Pancreas (tissue), 10 donors: ENCODE results near the gene ADGRV1. TPM values are rescaled to one million over a fixed set of nuclear protein-coding genes. Genes with fewer than 3 reads are reported as not detected.
A peak's percentile ranks its signal among the peaks of the same experiment; 100 is the strongest.

Experiments
- ATAC-seq, 4 donors: fragments of 200-7000 bp; cut with Tn5 transposase; one replicate each; pipeline versions ENCODE4 v1.8.0 to v1.9.1; 2020; ENCODE audit warnings: mild to moderate bottlenecking in 4 of 4, moderate library complexity in 4 of 4
- DNase-seq, 6 donors: peaks; one replicate each; pipeline ENCODE4 v3.0.0-alpha.2; 2020
- FAIRE-seq: peaks from 2 replicates; lab custom pipeline; 2012; peaks lifted over from hg19 to GRCh38; lab: Jason Lieb, UNC
- H3K27ac ChIP-seq, 4 donors: fragments of 200-600 bp; sonication (generic); 1 replicate in 3 of 4; 2 replicates in 1 of 4; pipeline versions ENCODE4 v1.5.0 to v1.8.0; 2020
- H3K27me3 ChIP-seq, 4 donors: fragments of 200-600 bp; one replicate each; pipeline ENCODE4 v1.8.0; 2021
- H3K36me3 ChIP-seq, 3 donors: fragments of 200-600 bp; sonication (generic) in 1 of 3; one replicate each; pipeline versions ENCODE4 v1.5.0 to v1.8.0; 2020 to 2021
- H3K4me1 ChIP-seq, 3 donors: fragments of 200-600 bp; one replicate each; pipeline ENCODE4 v1.8.0; 2021
- H3K4me3 ChIP-seq, 4 donors: fragments of 200-600 bp; sonication (generic) in 2 of 4; one replicate each; pipeline versions ENCODE4 v1.5.0 to v1.8.0; 2020 to 2021
- H3K9me3 ChIP-seq, 4 donors: fragments of 200-600 bp; one replicate each; pipeline ENCODE4 v1.8.0; 2021
- CTCF ChIP-seq, 4 donors: fragments of 200-600 bp; sonication (generic) in 3 of 4; IDR thresholded peaks; one replicate each; pipeline versions ENCODE4 v1.5.0 to v1.8.0; 2021; ENCODE audit warnings: antibody characterized with exemption in 4 of 4
- WGBS, 2 donors: extraction: QIAGEN DNeasy Blood & Tissue Kit; methylation state at CpG; one replicate each; pipeline ENCODE4 v1.1.7; 2013; 5-methylcytosine and 5-hydroxymethylcytosine counted together
- intact Hi-C, 3 donors: fragments of 100-400 bp; cut with DNase I; formaldehyde crosslinking; loops; one replicate each; pipeline versions ENCODE4 v1.11.1 to v1.14.2; 2022
- polyA plus RNA-seq, 2 donors: library from polyadenylated mRNA; stranded (reverse); fragments of 200-250 nt; gene quantifications; one replicate each; pipeline ENCODE4 v1.2.3, GENCODE V29; 2013
- total RNA-seq, 6 donors: library from RNA; stranded (reverse); fragmentation: NEBNext Ultra II Directional in 4 of 6; extraction: Animal tissue kit (Norgen Biotek cat#: 25700) in 4 of 6; gene quantifications; one replicate each; pipeline versions ENCODE4 v1.2.1 to v1.2.4, GENCODE V29; 2021 to 2023
- donor health status: healthy with polysubstance abuse.
- donor health status: DM: no; HTN: no; CAD: no; lungs with moderate emphysema.
- donor health status: DM: no; HTN: no; CAD: no.
- donor health status: control.
- donor health status: control.
- donor health status: Bipolar disorder and iron deficiency.
- donor health status: DM: yes; HTN: yes; CAD: no.
- donor health status: DM: no; HTN: no; CAD: no.
- donor health status: DM: no; HTN: no; CAD: no.
- donor health status: DM: yes; HTN: yes; CAD: no.

Gene ADGRV1
- total and polyA plus RNA-seq, 8 donors: 3.9 to 6.9 (median 5.4) TPM

GRCh38 chr5:90955001-90955635 is 396.5 kb downstream of the ADGRV1 start:
- ATAC-seq: no peak

GRCh38 chr5:90956511-90957097 is 398.0 kb downstream of the ADGRV1 start:
- no peak for FAIRE-seq
- Histone ChIP-seq H3K36me3 (no peaks in the 10 kb centered on the region), H3K27me3 (no peaks in the 10 kb centered on the region), H3K9me3 (no peaks in the 10 kb centered on the region), H3K27ac (no peak overlapping the region), H3K4me3 (no peak overlapping the region), H3K4me1 (no peaks in the 10 kb centered on the region)
- no peak for DNase-seq
- no peak for TF ChIP-seq CTCF (IDR thresholded peaks at IDR 0.05)
- ATAC-seq: no peak
- intact Hi-C loops: no loop called here
- 61 to 78% methylated on average over 4 of the region's 4 CpGs for WGBS, 2 donors

More at GRCh38 chr5:90955001-90955635, 396.5 kb downstream of the ADGRV1 start:
- intact Hi-C loops: no loop called here
- DNase-seq (no peak), FAIRE-seq (no peak)
- Histone ChIP-seq H3K9me3 (no peaks in the 10 kb centered on the region), H3K27me3 (no peaks in the 10 kb centered on the region), H3K36me3 (no peaks in the 10 kb centered on the region), H3K27ac (no peak overlapping the region), H3K4me3 (no peak overlapping the region), H3K4me1 (no peaks in the 10 kb centered on the region)
- 89 to 93% methylated on average over 6 of the region's 6 CpGs for WGBS, 2 donors
- TF ChIP-seq CTCF (IDR thresholded peaks at IDR 0.05): no peak

GRCh38 chr5:90957906-90958305 is 399.3 kb downstream of the ADGRV1 start:
- DNase-seq: no peak

DNA sequence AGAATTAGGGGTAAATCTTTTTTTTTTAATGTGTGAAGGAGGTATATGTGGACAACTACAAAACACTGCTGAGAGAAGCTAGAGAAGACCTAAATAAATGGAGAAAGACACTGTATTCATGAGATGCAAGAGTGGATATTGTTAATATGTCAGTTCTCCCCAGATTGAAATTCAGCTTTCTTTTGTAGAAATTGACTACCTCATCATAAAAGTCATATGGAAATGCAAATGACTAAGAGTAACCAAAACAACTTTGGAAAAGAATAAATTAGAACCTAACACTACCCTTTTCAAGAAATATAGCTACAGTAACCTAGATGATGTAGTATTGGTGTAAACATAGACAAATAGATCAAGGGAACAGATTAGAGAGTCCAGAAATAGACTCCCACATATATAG is 400.7 kb downstream of the ADGRV1 start:
- TF ChIP-seq CTCF (IDR thresholded peaks at IDR 0.05): no peak
- ATAC-seq: no peak
- Histone ChIP-seq H3K27ac (no peak overlapping the region), H3K4me3 (no peak overlapping the region), H3K36me3 (no peaks in the 10 kb centered on the region), H3K27me3 (no peaks in the 10 kb centered on the region), H3K4me1 (no peaks in the 10 kb centered on the region), H3K9me3 (no peaks in the 10 kb centered on the region)
- no peak for FAIRE-seq
- intact Hi-C loops: no loop called here
- no peak for DNase-seq

More at GRCh38 chr5:90957906-90958305, 399.3 kb downstream of the ADGRV1 start:
- no peak for TF ChIP-seq CTCF (IDR thresholded peaks at IDR 0.05)
- Histone ChIP-seq H3K27ac (no peak overlapping the region), H3K36me3 (no peaks in the 10 kb centered on the region), H3K4me1 (no peaks in the 10 kb centered on the region), H3K4me3 (no peak overlapping the region), H3K27me3 (no peaks in the 10 kb centered on the region), H3K9me3 (no peaks in the 10 kb centered on the region)
- intact Hi-C loops: no loop called here
- no peak for ATAC-seq
- no peak for FAIRE-seq

GRCh38 chr5:90962481-90962880 is 403.9 kb downstream of the ADGRV1 start:
- no peaks in the 10 kb centered on the region for H3K4me1 ChIP-seq
- TF ChIP-seq CTCF (IDR thresholded peaks at IDR 0.05): no peak
- no peaks in the 10 kb centered on the region for H3K27me3 ChIP-seq
- H3K36me3 ChIP-seq: no peaks in the 10 kb centered on the region
- FAIRE-seq: peak; percentile 59
- ATAC-seq: no peak
- H3K27ac ChIP-seq: no peak overlapping the region
- no peak for DNase-seq
- H3K4me3 ChIP-seq: no peak overlapping the region
- no peaks in the 10 kb centered on the region for H3K9me3 ChIP-seq
- intact Hi-C loops: no loop called here
